Measurements from ENCODE around the gene MNDA.

Gene MNDA

GRCh38 chr1:158830904-158831507 lies at the start of gene MNDA:
TSS of gene MNDA (plus strand) at chr1:158831351. CDS start at chr1:158842154, 10,803 bp downstream.
- DNase-seq, result no peak

- DNase-seq, result no peak
Observed at GRCh38 chr1:158793604-158794003, 37.5 kb upstream of the MNDA start.

- no peak for DNase-seq
Observed at GRCh38 chr1:158794247-158794646, 36.9 kb upstream of the MNDA start.

GRCh38 chr1:158798531-158798930 lies 32.6 kb upstream of the MNDA start:
- DNase-seq, result no peak

GRCh38 chr1:158799689-158800088 lies 31.5 kb upstream of the MNDA start:
- DNase-seq, result no peak

- DNase-seq, result no peak
Observed at GRCh38 chr1:158800526-158800925, 30.6 kb upstream of the MNDA start.

- no peak for DNase-seq
Observed at GRCh38 chr1:158801396-158801795, 29.8 kb upstream of the MNDA start.

GRCh38 chr1:158803678-158804077 lies 27.5 kb upstream of the MNDA start:
- no peak for DNase-seq

GRCh38 chr1:158806916-158807536 lies 24.1 kb upstream of the MNDA start:
- DNase-seq, result no peak

- DNase-seq, result no peak
Observed at GRCh38 chr1:158809256-158809655, 21.9 kb upstream of the MNDA start.

GRCh38 chr1:158809862-158810261 lies 21.3 kb upstream of the MNDA start:
- DNase-seq, result no peak

GRCh38 chr1:158810311-158810710 lies 20.8 kb upstream of the MNDA start:
- DNase-seq, result no peak

- DNase-seq, result no peak
Observed at GRCh38 chr1:158812336-158812735, 18.8 kb upstream of the MNDA start.

- DNase-seq, result no peak
Observed at GRCh38 chr1:158813164-158813563, 18.0 kb upstream of the MNDA start.

GRCh38 chr1:158814970-158815369 lies 16.2 kb upstream of the MNDA start:
- no peak for DNase-seq

GRCh38 chr1:158818560-158818959 lies 12.6 kb upstream of the MNDA start:
- DNase-seq, result no peak

- no peak for DNase-seq
Observed at GRCh38 chr1:158818975-158819431, 12.1 kb upstream of the MNDA start.

GRCh38 chr1:158819461-158820443 lies 11.4 kb upstream of the MNDA start:
- DNase-seq, result no peak

- DNase-seq, result no peak
Observed at GRCh38 chr1:158821723-158822122, 9.4 kb upstream of the MNDA start.

- DNase-seq, result no peak
Observed at GRCh38 chr1:158830074-158830677, 975 bp upstream of the MNDA start.

- DNase-seq, result no peak
Observed at GRCh38 chr1:158833264-158833663, 2.1 kb downstream of the MNDA start.

GRCh38 chr1:158836038-158836437 lies 4.9 kb downstream of the MNDA start:
- no peak for DNase-seq

GRCh38 chr1:158838660-158839059 lies 7.5 kb downstream of the MNDA start:
- no peak for DNase-seq
